ENCODE measurements around the gene CDH4. TPM values are rescaled to one million over a fixed set of nuclear protein-coding genes. Genes with fewer than 3 reads are reported as not detected.
A peak's percentile ranks its signal among the peaks of the same experiment; 100 is the strongest.

The CDH4 gene
- total RNA-seq (2014; rRNA removed; shearing (Covaris generic)), result 0.13 TPM in 1 of 2 replicates, not detected in the other

DNA sequence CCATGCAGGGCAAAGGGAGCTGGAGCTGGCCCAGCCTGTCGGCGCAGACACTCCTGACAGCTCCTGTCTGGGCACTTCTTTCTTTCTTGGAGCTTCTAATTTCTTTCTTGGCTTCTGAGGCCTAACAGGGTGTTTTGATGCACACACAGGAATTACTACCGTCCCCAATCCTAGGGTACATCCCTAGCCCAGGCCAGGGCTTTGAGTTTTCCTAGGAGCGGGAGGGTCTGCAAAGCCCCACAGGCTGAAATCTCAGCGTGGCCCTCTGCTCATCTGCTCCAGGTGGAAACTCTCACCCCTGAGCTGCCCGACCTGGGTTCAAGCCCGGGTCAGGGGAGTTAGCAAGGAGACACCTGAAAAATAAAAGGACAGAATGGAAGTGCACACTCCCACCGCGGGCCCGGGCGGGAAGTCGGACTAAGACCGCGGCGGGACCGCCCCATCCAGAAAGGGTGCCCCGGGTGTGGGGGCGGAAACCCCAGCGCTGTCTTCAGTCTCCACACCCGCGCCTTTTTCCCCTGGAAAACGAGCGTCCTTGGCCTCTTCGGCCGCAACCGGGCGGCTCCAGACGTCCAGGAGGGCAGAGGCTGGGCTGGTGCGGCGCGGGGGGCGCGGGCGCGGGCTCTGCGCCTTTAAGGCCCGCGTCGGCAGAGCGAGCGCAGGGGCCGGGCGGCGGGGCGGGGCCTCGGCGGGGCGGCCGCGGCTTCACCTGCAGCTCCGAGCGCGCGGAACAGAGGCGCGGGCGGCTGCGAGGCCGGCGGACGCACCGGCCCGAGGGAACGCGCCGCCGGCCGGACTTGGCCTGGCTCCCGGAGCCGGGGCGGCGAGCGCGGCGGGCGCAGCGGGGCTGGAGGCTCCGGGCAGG, at the start of gene CDH4:
TSS of gene CDH4 (plus strand) at position 733 of the 865 bp plus-strand sequence.
- DNase-seq (ENCODE audit: low read depth in 1 of 2, low spot score in 2 of 2), result no peak
- H3K9me3 ChIP-seq (replicated peaks), result peaks cover 5% of the 10 kb centered on the region; the same call in 1 of the 2 replicates
- H3K4me3 ChIP-seq, result peak within 1 kb of the TSS; percentile 32
- no peaks in the 10 kb centered on the region for H3K36me3 ChIP-seq
- H3K27ac ChIP-seq, result no peak within 1 kb of the TSS
- peaks cover 73% of the 10 kb centered on the region for H3K27me3 ChIP-seq (replicated peaks)
- H3K4me1 ChIP-seq (replicated peaks), result peaks cover 15% of the 10 kb centered on the region

- Histone ChIP-seq H3K4me3 (no peak overlapping the region), H3K9me3 (replicated peaks) (no peaks in the 10 kb centered on the region), H3K27me3 (replicated peaks) (no peaks in the 10 kb centered on the region; the same call in 1 of the 2 replicates), H3K4me1 (replicated peaks) (no peaks in the 10 kb centered on the region), H3K27ac (no peak overlapping the region), H3K36me3 (no peaks in the 10 kb centered on the region)
- no peak for DNase-seq (ENCODE audit: low read depth in 1 of 2, low spot score in 2 of 2)
Measured at GRCh38 chr20:61203320-61203719, 48.7 kb upstream of the CDH4 start.

DNA sequence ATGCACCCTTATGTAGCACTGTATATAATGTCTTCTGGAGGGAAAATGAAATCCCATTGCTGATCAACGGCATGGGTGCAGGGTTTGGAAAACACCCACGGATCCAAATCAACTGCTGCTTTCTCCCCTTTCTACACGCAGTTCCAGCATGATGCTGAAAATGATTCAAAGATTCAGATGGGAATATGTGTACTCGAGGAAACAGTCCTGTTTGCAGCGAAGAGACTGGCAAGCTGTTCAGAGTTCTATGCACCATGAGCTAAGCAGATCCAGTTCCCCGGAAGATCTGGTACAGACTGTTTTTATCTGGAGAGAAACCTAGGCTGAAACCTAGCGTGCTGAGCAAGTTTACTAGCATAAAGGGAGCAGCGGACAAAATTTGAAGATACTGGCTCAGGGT, 47.9 kb upstream of the CDH4 start:
- Histone ChIP-seq H3K4me1 (replicated peaks) (no peaks in the 10 kb centered on the region), H3K4me3 (no peak overlapping the region), H3K27me3 (replicated peaks) (no peaks in the 10 kb centered on the region; the same call in 1 of the 2 replicates), H3K9me3 (replicated peaks) (no peaks in the 10 kb centered on the region), H3K36me3 (no peaks in the 10 kb centered on the region), H3K27ac (no peak overlapping the region)
- DNase-seq (ENCODE audit: low read depth in 1 of 2, low spot score in 2 of 2), result no peak

- H3K9me3 ChIP-seq (replicated peaks), result no peaks in the 10 kb centered on the region
- no peak for DNase-seq (ENCODE audit: low read depth in 1 of 2, low spot score in 2 of 2)
- no peaks in the 10 kb centered on the region for H3K27me3 ChIP-seq (replicated peaks)
- H3K27ac ChIP-seq, result no peak overlapping the region
- no peak overlapping the region for H3K4me3 ChIP-seq
- no peaks in the 10 kb centered on the region for H3K36me3 ChIP-seq
- H3K4me1 ChIP-seq (replicated peaks), result no peaks in the 10 kb centered on the region
Measured at GRCh38 chr20:61205769-61206168, 46.3 kb upstream of the CDH4 start.

DNA sequence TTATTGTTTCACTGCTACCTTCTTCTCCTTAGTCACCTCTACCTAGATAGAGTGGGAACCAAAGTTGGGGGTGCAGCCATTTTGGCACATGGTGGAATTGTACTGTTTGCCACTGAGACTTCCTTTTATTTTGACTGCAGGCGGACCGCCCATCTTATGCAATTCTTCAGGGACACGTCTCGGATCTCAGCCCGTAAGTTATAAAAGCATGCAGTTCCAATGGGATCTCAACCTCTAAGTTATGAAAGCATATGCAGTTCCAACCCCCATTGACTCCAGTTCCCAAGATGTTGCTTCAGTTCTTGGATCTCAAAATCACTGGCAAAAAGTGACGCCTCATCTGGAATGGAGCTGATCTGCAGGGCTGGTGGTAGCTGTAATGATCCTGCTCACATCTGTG, 41.2 kb upstream of the CDH4 start:
- DNase-seq (ENCODE audit: low read depth in 1 of 2, low spot score in 2 of 2), result no peak
- H3K36me3 ChIP-seq, result no peaks in the 10 kb centered on the region
- peaks cover 6% of the 10 kb centered on the region; the same call in 1 of the 2 replicates for H3K27me3 ChIP-seq (replicated peaks)
- H3K27ac ChIP-seq, result no peak overlapping the region
- no peak overlapping the region for H3K4me3 ChIP-seq
- no peaks in the 10 kb centered on the region for H3K4me1 ChIP-seq (replicated peaks)
- H3K9me3 ChIP-seq (replicated peaks), result no peaks in the 10 kb centered on the region

- Histone ChIP-seq H3K36me3 (no peaks in the 10 kb centered on the region), H3K27me3 (replicated peaks) (peaks cover 6% of the 10 kb centered on the region; the same call in 1 of the 2 replicates), H3K4me3 (no peak overlapping the region), H3K9me3 (replicated peaks) (no peaks in the 10 kb centered on the region), H3K27ac (no peak overlapping the region), H3K4me1 (replicated peaks) (peaks cover 9% of the 10 kb centered on the region; the same call in 1 of the 2 replicates)
- no peak for DNase-seq (ENCODE audit: low read depth in 1 of 2, low spot score in 2 of 2)
Measured at GRCh38 chr20:61217848-61218247, 34.2 kb upstream of the CDH4 start.

DNA sequence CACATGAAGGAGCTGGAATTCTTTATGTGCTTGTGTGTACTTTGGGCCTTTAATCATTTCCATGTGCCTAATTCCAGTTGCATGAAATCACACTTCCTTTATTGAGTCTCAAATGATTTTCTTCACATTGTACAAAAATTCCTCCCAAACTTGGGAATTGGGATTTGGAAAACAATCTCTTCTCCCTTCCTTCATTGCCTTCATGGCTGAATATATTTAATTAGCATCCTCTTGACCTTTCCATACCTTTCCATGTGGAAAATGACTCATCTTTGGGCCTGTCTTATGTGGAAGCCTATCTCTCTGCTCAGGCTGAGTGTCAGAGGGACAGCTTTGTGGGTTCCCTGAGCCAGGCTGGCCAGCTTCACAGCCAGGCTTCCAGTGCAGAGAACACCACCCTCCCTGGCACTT, 33.0 kb upstream of the CDH4 start:
- Histone ChIP-seq H3K9me3 (replicated peaks) (no peaks in the 10 kb centered on the region), H3K27ac (no peak overlapping the region), H3K4me1 (replicated peaks) (peaks cover 9% of the 10 kb centered on the region; the same call in 1 of the 2 replicates), H3K27me3 (replicated peaks) (no peaks in the 10 kb centered on the region; the same call in 1 of the 2 replicates), H3K36me3 (no peaks in the 10 kb centered on the region), H3K4me3 (no peak overlapping the region)
- peak in 1 of 2 experiments; percentile 20 for DNase-seq (ENCODE audit: low read depth in 1 of 2, low spot score in 2 of 2)

- H3K27me3 ChIP-seq (replicated peaks), result no peaks in the 10 kb centered on the region
- DNase-seq (ENCODE audit: low read depth in 1 of 2, low spot score in 2 of 2), result no peak
- H3K36me3 ChIP-seq, result no peaks in the 10 kb centered on the region
- H3K4me1 ChIP-seq (replicated peaks), result peaks cover 9% of the 10 kb centered on the region; the same call in 1 of the 2 replicates
- no peaks in the 10 kb centered on the region for H3K9me3 ChIP-seq (replicated peaks)
- H3K27ac ChIP-seq, result no peak overlapping the region
- H3K4me3 ChIP-seq, result no peak overlapping the region
Measured at GRCh38 chr20:61220131-61220530, 31.9 kb upstream of the CDH4 start.

- Histone ChIP-seq H3K4me1 (replicated peaks) (peaks cover 9% of the 10 kb centered on the region; the same call in 1 of the 2 replicates), H3K36me3 (no peaks in the 10 kb centered on the region), H3K27ac (no peak overlapping the region), H3K4me3 (no peak overlapping the region), H3K9me3 (replicated peaks) (no peaks in the 10 kb centered on the region), H3K27me3 (replicated peaks) (no peaks in the 10 kb centered on the region)
- DNase-seq (ENCODE audit: low read depth in 1 of 2, low spot score in 2 of 2), result no peak
Measured at GRCh38 chr20:61220626-61221325, 31.3 kb upstream of the CDH4 start.

- H3K9me3 ChIP-seq (replicated peaks), result no peaks in the 10 kb centered on the region
- H3K27me3 ChIP-seq (replicated peaks), result no peaks in the 10 kb centered on the region
- H3K36me3 ChIP-seq, result no peaks in the 10 kb centered on the region
- no peak for DNase-seq (ENCODE audit: low read depth in 1 of 2, low spot score in 2 of 2)
- no peak overlapping the region for H3K4me3 ChIP-seq
- no peak overlapping the region for H3K27ac ChIP-seq
- H3K4me1 ChIP-seq (replicated peaks), result peaks cover 9% of the 10 kb centered on the region; the same call in 1 of the 2 replicates
Measured at GRCh38 chr20:61222699-61223098, 29.4 kb upstream of the CDH4 start.

DNA sequence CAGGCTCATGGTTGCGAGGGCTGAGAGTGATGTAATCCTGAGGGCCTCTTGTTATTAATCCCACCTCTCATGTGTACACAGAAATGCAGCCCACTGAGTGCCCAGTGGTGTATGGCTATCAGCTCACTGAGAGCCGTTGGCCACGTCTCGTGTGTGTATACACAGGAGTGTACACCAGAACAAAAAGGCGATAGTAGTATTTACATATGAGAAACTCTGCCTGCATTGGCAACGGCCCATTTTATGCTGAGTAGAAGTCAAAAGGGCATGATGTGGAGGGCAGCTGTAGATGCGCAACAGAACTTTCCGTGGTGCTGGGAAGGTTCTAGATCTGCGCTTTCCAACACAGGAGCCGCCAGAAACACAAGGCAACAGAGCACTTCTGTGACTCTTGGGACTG, 28.9 kb upstream of the CDH4 start:
- H3K4me3 ChIP-seq, result no peak overlapping the region
- H3K27me3 ChIP-seq (replicated peaks), result no peaks in the 10 kb centered on the region
- H3K27ac ChIP-seq, result no peak overlapping the region
- no peak for DNase-seq (ENCODE audit: low read depth in 1 of 2, low spot score in 2 of 2)
- H3K4me1 ChIP-seq (replicated peaks), result peaks cover 9% of the 10 kb centered on the region; the same call in 1 of the 2 replicates
- no peaks in the 10 kb centered on the region for H3K9me3 ChIP-seq (replicated peaks)
- H3K36me3 ChIP-seq, result no peaks in the 10 kb centered on the region

DNA sequence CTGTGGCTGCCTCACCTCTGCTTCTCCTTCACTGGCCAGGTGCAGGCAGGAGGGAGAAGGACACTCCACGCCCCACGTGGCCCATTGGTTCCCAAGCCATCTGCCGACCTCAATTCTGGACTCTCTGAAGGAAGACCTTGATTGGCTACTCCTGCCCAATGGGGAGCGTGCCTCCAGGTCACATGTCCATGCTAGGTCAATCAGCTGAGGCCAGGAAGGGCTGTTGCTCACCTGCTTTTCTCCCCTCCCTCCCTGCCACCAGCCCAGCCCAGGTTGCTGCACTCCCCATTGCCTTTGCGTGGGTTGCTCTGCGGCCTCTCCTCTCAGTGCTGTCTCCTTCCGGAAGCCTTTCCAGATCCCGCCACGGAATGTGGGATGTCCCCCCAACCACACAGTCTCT, 21.9 kb upstream of the CDH4 start:
- H3K4me1 ChIP-seq (replicated peaks), result no peaks in the 10 kb centered on the region
- no peak for DNase-seq (ENCODE audit: low read depth in 1 of 2, low spot score in 2 of 2)
- H3K9me3 ChIP-seq (replicated peaks), result 0 out of 2 replicates have a peak, but pooled peaks cover 2% of the 10 kb centered on the region

GRCh38 chr20:61233590-61233989, 18.5 kb upstream of the CDH4 start:
- H3K4me3 ChIP-seq, result no peak overlapping the region
- DNase-seq (ENCODE audit: low read depth in 1 of 2, low spot score in 2 of 2), result no peak

More for the DNA sequence above, 21.9 kb upstream of the CDH4 start:
- no peaks in the 10 kb centered on the region for H3K36me3 ChIP-seq
- H3K4me3 ChIP-seq, result no peak overlapping the region
- no peaks in the 10 kb centered on the region for H3K27me3 ChIP-seq (replicated peaks)
- H3K27ac ChIP-seq, result no peak overlapping the region

More at GRCh38 chr20:61233590-61233989, 18.5 kb upstream of the CDH4 start:
- Histone ChIP-seq H3K27ac (no peak overlapping the region), H3K4me1 (replicated peaks) (no peaks in the 10 kb centered on the region), H3K27me3 (replicated peaks) (peaks cover 6% of the 10 kb centered on the region; the same call in 1 of the 2 replicates), H3K36me3 (no peaks in the 10 kb centered on the region), H3K9me3 (replicated peaks) (0 out of 2 replicates have a peak, but pooled peaks cover 2% of the 10 kb centered on the region)
